Measurements from ENCODE around the gene PYGL. TPM values are rescaled to one million over a fixed set of nuclear protein-coding genes. Genes with fewer than 3 reads are reported as not detected.
A peak's percentile ranks its signal among the peaks of the same experiment; 100 is the strongest.

PYGL gene
- total and polyA plus RNA-seq, 2 experiments from 2014 or later, result 57.6 to 93.8 TPM

- Histone ChIP-seq H2AFZ (peak overlapping the region; percentile 35), H3K27me3 (ENCODE audit: insufficient read depth) (no peaks in the 10 kb centered on the region), H3F3A (replicated peaks; ENCODE audit: low read depth) (no peaks in the 10 kb centered on the region), H3K27ac (ENCODE audit: low read depth) (no peak overlapping the region), H3K4me3 (peak overlapping the region; percentile 37), H3K9me2 (ENCODE audit: insufficient read depth) (no peaks in the 10 kb centered on the region), H4K20me1 (replicated peaks; ENCODE audit: insufficient read depth) (no peaks in the 10 kb centered on the region), H3K79me2 (replicated peaks; ENCODE audit: insufficient read depth) (no peaks in the 10 kb centered on the region), H3K4me2 (peak overlapping the region; percentile 59), H3K4me1 (ENCODE audit: insufficient read depth) (peaks cover 17% of the 10 kb centered on the region), H3K36me3 (ENCODE audit: insufficient read depth) (no peaks in the 10 kb centered on the region)
- Mint-ChIP-seq H3K27ac (peak overlapping the region; percentile 90), H3K4me1 (peaks cover 36% of the 10 kb centered on the region), H3K36me3 (ENCODE audit: low read depth) (no peaks in the 10 kb centered on the region; the same call in 2 of the 3 replicates), H3K27me3 (ENCODE audit: insufficient read depth, low read depth, poor library complexity) (peaks cover 4% of the 10 kb centered on the region), H3K4me3 (peak overlapping the region; percentile 16; the same call in 1 of the 3 replicates), H3K9me3 (no peaks in the 10 kb centered on the region)
- TF ChIP-seq CTCF (conservative IDR thresholded peaks at IDR 0.05; ENCODE audit: low read depth in 2 of 2) (peak; percentile 62 to 78), EZH2phosphoT487 (IDR thresholded peaks at IDR 0.05; ENCODE audit: unreplicated experiment) (no peak), NANOG (IDR thresholded peaks at IDR 0.05; ENCODE audit: borderline replicate concordance) (no peak), ZNF114 (CRISPR knock-in tag; IDR thresholded peaks at IDR 0.05) (no peak), CREB1 (CRISPR knock-in tag; IDR thresholded peaks at IDR 0.05; ENCODE audit: low read depth) (no peak), POLR2AphosphoS5 (IDR thresholded peaks at IDR 0.05; ENCODE audit: low read depth) (no peak)
- TF ChIP-seq, protein P1, sequence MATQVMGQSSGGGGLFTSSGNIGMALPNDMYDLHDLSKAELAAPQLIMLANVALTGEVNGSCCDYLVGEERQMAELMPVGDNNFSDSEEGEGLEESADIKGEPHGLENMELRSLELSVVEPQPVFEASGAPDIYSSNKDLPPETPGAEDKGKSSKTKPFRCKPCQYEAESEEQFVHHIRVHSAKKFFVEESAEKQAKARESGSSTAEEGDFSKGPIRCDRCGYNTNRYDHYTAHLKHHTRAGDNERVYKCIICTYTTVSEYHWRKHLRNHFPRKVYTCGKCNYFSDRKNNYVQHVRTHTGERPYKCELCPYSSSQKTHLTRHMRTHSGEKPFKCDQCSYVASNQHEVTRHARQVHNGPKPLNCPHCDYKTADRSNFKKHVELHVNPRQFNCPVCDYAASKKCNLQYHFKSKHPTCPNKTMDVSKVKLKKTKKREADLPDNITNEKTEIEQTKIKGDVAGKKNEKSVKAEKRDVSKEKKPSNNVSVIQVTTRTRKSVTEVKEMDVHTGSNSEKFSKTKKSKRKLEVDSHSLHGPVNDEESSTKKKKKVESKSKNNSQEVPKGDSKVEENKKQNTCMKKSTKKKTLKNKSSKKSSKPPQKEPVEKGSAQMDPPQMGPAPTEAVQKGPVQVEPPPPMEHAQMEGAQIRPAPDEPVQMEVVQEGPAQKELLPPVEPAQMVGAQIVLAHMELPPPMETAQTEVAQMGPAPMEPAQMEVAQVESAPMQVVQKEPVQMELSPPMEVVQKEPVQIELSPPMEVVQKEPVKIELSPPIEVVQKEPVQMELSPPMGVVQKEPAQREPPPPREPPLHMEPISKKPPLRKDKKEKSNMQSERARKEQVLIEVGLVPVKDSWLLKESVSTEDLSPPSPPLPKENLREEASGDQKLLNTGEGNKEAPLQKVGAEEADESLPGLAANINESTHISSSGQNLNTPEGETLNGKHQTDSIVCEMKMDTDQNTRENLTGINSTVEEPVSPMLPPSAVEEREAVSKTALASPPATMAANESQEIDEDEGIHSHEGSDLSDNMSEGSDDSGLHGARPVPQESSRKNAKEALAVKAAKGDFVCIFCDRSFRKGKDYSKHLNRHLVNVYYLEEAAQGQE (IDR thresholded peaks at IDR 0.05; ENCODE audit: unreplicated experiment), result no peak
- DNase-seq (ENCODE audit: low spot score), result peak; percentile 92
- ATAC-seq, result peak; percentile 59
These were observed 83.7 kb downstream of the PYGL start for GRCh38 chr14:50860478-50861086.

DNA sequence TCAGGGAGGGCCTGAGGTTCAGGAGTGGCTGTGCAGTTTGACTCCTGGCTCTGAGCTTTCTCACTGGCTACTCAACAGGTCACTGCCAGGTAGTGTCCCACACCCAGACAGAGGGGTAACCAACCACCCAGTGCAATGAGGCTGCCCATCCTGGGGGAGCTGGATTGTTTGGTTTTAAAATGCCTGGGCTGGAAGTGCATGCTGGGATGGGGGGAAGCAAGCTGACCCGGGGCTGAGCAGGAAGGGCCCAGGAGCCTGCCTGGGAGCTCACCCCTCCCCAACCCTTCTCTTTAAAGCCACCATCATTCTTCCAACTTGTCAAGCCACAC, 85.0 kb downstream of the PYGL start:
- no peaks in the 10 kb centered on the region for H3K79me2 ChIP-seq (replicated peaks; ENCODE audit: insufficient read depth)
- H3K27me3 ChIP-seq (ENCODE audit: insufficient read depth), result no peaks in the 10 kb centered on the region
- H3K4me3 ChIP-seq, result no peak overlapping the region
- no peaks in the 10 kb centered on the region for H3F3A ChIP-seq (replicated peaks; ENCODE audit: low read depth)
- DNase-seq (ENCODE audit: low spot score) (no peak), ATAC-seq (no peak)
- no peak overlapping the region for H3K27ac Mint-ChIP-seq
- peaks cover 4% of the 10 kb centered on the region for H3K27me3 Mint-ChIP-seq (ENCODE audit: insufficient read depth, low read depth, poor library complexity)
- H4K20me1 ChIP-seq (replicated peaks; ENCODE audit: insufficient read depth), result no peaks in the 10 kb centered on the region
- no peaks in the 10 kb centered on the region for H3K9me2 ChIP-seq (ENCODE audit: insufficient read depth)
- H3K4me1 Mint-ChIP-seq, result peaks cover 31% of the 10 kb centered on the region
- H3K36me3 ChIP-seq (ENCODE audit: insufficient read depth), result no peaks in the 10 kb centered on the region
- no peak overlapping the region for H3K4me3 Mint-ChIP-seq
- peaks cover 17% of the 10 kb centered on the region for H3K4me1 ChIP-seq (ENCODE audit: insufficient read depth)
- H3K9me3 Mint-ChIP-seq, result no peaks in the 10 kb centered on the region
- H3K36me3 Mint-ChIP-seq (ENCODE audit: low read depth), result no peaks in the 10 kb centered on the region; the same call in 2 of the 3 replicates
- H3K4me2 ChIP-seq, result 0 out of 2 replicates have a peak overlapping the region, but pooled peaks have one; percentile 59
- H3K27ac ChIP-seq (ENCODE audit: low read depth), result no peak overlapping the region
- peak overlapping the region; percentile 35 for H2AFZ ChIP-seq
- TF ChIP-seq ZNF114 (CRISPR knock-in tag; IDR thresholded peaks at IDR 0.05), result no peak
- TF ChIP-seq ZNF462 (CRISPR knock-in tag; IDR thresholded peaks at IDR 0.05), result no peak
- TF ChIP-seq EZH2 (IDR thresholded peaks at IDR 0.05; ENCODE audit: low read depth, unreplicated experiment), result no peak
- TF ChIP-seq EZH2phosphoT487 (IDR thresholded peaks at IDR 0.05; ENCODE audit: unreplicated experiment), result no peak
- TF ChIP-seq ZNF331 (CRISPR knock-in tag; IDR thresholded peaks at IDR 0.05; ENCODE audit: low read depth), result no peak

All from GM23338 (cell line).